Epithelial cell of esophagus (primary cell): ENCODE data around the gene UMAD1.
A peak's percentile ranks its signal among the peaks of the same experiment; 100 is the strongest.

Experiments
- DNase-seq: peaks from one replicate; pipeline ENCODE4 v3.0.0; 2010; ENCODE audit warnings: low read depth
- H3K4me3 ChIP-seq: 2 replicates; pipeline ENCODE4 v1.5.1; 2011; ENCODE audit warnings: mild to moderate bottlenecking, low read length, control low read depth
- TF ChIP-seq, protein P1 (sequence below): IDR thresholded peaks from 2 replicates; pipeline ENCODE4 v1.5.1; 2011; ENCODE audit warnings: low read depth, mild to moderate bottlenecking, low read length, control low read depth, inconsistent platforms; ENCODE audit not compliant: insufficient read depth; ENCODE audit errors: missing control alignments

UMAD1 gene

DNA sequence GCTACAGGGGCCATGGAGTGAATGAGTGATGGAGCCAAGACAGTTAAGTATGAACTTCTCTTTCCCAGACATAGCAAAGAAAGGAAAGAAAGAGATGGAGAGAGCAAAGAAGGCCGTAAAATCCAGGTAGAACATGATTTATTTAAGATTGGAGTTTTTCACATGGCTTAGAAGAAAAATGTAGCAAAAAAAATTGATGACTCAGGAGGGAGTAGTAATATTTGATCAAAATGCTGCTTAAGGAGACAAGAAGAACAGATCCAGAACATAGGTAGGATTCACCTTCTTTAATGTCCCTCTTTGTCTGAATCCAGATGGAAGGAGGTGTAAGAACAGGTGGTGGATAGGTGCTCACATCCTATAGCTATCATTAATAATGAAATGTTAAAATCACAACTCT is 277.0 kb downstream of the UMAD1 start:
- no peak for DNase-seq
- TF ChIP-seq, protein P1, sequence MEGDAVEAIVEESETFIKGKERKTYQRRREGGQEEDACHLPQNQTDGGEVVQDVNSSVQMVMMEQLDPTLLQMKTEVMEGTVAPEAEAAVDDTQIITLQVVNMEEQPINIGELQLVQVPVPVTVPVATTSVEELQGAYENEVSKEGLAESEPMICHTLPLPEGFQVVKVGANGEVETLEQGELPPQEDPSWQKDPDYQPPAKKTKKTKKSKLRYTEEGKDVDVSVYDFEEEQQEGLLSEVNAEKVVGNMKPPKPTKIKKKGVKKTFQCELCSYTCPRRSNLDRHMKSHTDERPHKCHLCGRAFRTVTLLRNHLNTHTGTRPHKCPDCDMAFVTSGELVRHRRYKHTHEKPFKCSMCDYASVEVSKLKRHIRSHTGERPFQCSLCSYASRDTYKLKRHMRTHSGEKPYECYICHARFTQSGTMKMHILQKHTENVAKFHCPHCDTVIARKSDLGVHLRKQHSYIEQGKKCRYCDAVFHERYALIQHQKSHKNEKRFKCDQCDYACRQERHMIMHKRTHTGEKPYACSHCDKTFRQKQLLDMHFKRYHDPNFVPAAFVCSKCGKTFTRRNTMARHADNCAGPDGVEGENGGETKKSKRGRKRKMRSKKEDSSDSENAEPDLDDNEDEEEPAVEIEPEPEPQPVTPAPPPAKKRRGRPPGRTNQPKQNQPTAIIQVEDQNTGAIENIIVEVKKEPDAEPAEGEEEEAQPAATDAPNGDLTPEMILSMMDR: no peak
- no peak overlapping the region for H3K4me3 ChIP-seq

DNA sequence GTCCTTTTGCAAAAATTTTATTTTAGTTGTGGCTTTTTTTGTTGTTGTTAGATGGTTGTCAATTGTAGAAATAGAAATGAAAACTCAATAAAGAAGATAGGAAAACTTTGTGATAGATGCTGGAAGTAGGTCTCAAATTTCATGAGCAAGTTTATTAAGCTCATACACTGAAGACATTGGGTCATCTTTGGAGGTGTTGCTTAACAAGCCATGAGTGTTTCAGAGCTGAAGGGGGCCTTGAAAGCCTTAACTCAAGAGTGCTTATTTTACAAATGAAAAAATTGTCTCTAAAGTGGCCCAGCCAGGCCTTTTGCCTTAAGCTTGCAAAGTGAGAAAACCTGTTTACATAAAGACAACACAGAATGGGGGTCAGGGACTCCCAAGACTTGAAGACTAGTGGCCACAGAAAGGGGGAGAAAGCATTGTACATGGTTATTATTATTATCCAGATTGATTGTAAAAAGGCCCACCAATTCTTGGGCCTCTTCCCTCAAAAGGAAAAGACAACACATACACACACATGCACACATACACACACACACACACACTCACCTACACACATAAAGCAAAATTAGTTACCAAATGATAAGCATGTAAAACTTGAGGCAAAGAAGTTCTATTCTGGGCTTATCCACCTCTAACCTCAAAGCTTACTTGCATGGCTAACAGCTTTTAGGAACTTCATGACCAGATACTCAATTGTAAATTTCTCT is 278.3 kb downstream of the UMAD1 start:
- H3K4me3 ChIP-seq: no peak overlapping the region
- TF ChIP-seq, protein P1: no peak
- DNase-seq: no peak

DNA sequence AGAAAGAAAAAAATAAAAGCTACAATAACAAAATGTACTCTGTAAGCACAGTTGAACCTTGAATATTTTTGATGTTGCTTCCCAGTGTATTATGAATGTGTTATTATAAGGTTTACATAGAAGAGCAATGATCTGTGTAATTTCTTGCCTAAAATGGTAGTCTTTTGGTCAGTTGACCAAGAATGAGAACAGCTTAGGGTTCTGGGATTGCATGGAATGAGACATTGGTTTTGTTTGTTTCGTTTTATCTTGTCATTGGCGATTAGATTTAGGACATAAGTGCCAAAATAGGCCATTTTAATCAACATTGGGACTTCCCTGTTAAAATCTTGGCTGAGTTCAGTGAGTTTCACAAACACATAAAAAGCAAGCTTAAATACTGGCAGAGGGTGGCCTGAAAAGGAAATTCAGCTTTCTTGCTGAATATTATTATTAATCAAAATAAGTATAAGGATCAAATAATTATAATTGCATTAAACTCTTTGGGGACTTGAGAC is 278.9 kb downstream of the UMAD1 start:
- TF ChIP-seq, protein P1: no peak
- no peak overlapping the region for H3K4me3 ChIP-seq
- no peak for DNase-seq

DNA sequence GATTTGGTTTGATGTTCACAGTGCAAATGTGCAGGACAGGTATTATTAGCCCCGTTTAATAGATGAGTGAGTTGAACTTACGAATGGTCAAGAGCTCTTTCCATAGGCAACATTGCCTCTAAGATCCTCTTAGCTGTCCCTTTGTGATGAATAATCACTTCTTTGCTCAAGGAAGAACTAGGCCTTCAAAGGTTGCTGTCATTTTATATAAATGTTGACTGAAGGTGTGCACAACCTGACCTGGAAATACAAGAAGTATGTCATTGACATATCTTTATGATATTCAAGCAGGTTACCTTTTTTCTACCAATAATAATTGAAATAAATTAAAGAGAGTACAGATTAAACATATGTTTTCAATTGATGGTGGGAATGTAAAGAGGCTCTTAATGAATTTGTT is 279.5 kb downstream of the UMAD1 start:
- no peak overlapping the region for H3K4me3 ChIP-seq
- DNase-seq: no peak
- TF ChIP-seq, protein P1: no peak

DNA sequence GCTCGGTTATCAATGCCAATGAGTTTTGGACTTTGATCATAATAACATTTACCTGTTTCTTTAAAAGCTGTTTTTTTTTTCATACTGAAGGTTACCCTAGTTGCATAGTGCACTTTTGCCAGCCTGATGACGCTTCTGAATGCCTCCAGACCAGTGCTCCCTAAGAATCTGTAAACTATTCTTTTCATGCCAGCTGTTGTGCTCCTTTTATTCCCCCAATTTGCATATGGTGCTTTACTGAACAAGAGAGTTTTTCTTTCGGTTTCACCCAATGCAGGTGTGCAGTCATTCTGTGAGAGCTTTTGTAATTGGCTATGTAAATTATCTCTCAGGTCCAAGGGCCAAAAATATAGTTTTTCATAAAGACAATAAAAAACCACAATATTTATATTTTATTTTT is 279.9 kb downstream of the UMAD1 start:
- DNase-seq: peak; percentile 24
- H3K4me3 ChIP-seq: no peak overlapping the region
- TF ChIP-seq, protein P1: no peak

DNA sequence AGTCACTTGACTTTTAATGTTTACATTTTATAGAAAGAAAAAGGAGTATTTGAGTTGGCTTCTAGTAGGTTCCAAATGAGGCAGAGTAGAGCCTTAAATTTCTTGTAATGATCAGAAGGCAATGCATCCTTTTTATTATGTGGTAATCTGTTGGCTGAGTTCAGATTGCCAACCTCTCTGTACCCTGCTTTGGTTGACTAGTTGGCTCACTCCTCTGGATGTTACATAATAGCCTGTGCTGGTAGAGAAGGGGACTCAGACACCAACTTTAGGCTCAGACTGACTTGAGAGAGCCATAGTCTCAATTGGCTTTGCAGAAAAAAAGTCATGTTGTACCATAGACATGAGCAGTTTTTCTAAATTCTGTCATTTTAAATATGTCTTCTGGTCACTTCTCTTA is 281.3 kb downstream of the UMAD1 start:
- TF ChIP-seq, protein P1: no peak
- no peak for DNase-seq
- no peak overlapping the region for H3K4me3 ChIP-seq
